ENCODE measurements around the gene SRC. TPM values are rescaled to one million over a fixed set of nuclear protein-coding genes. Genes with fewer than 3 reads are reported as not detected.

Gene SRC
- total RNA-seq, 2 donors from 2014 or later, result 25.9 to 35.3 TPM

- no peak for TF ChIP-seq POLR2A (IDR thresholded peaks at IDR 0.05)
- TF ChIP-seq CTCF (IDR thresholded peaks at IDR 0.05), result no peak
- WGBS, 2 donors, result 86 to 92% methylated on average over 21 to 25 of the region's 25 CpGs
- Histone ChIP-seq H3K27ac (no peak overlapping the region), H3K36me3 (replicated peaks in 1 of 2; ENCODE audit: insufficient read depth in 1 of 2, low read depth in 2 of 2) (peaks cover 4 to 11% of the 10 kb centered on the region in 2 donors), H3K4me3 (no peak overlapping the region), H3K4me1 (peaks cover 36% of the 10 kb centered on the region), H3K9me3 (no peaks in the 10 kb centered on the region), H3K27me3 (no peaks in the 10 kb centered on the region)
- intact Hi-C loops (cut with DNase I), result loop anchor here (5.0 kb wide), 1 partner anchor 36 kb away; the partner anchor contains the start of gene SRC
- ATAC-seq (no peak), DNase-seq (peak in 1 of 4 donors; percentile 23)
Measured at GRCh38 chr20:37383229-37383989, 37.5 kb downstream of the SRC start.

GRCh38 chr20:37384683-37385174 lies 38.8 kb downstream of the SRC start:
- intact Hi-C loops (cut with DNase I), result loop anchor here (5.0 kb wide), 2 partner anchors 37 to 112 kb away; partner anchors contain the start of gene SRC
- Histone ChIP-seq H3K9me3 (no peaks in the 10 kb centered on the region), H3K4me3 (no peak overlapping the region), H3K36me3 (replicated peaks in 1 of 2; ENCODE audit: insufficient read depth in 1 of 2, low read depth in 2 of 2) (peaks cover 4 to 11% of the 10 kb centered on the region in 2 donors), H3K4me1 (peaks cover 29% of the 10 kb centered on the region), H3K27ac (no peak overlapping the region), H3K27me3 (no peaks in the 10 kb centered on the region)
- DNase-seq (peak; percentile 34 to 58 (median 46)), ATAC-seq (peak; percentile 50)
- peak; percentile 65 to 84 (median 82) for TF ChIP-seq CTCF (IDR thresholded peaks at IDR 0.05)
- no peak for TF ChIP-seq POLR2A (IDR thresholded peaks at IDR 0.05)
- WGBS, 2 donors, result 21 to 29% methylated on average over 12 to 42 of the region's 42 CpGs

- WGBS, 2 donors, result 91 to 92% methylated on average over 14 to 17 of the region's 17 CpGs
- ATAC-seq, result no peak
- peaks cover 25% of the 10 kb centered on the region for H3K4me1 ChIP-seq
- DNase-seq, result no peak
- intact Hi-C loops (cut with DNase I), result loop anchor here (5.0 kb wide), 1 partner anchor 113 kb away; no protein-coding TSS in a partner anchor
- H3K9me3 ChIP-seq, result no peaks in the 10 kb centered on the region
- H3K27ac ChIP-seq, result no peak overlapping the region
- H3K36me3 ChIP-seq (replicated peaks in 1 of 2; ENCODE audit: insufficient read depth in 1 of 2, low read depth in 2 of 2), result peaks cover 4 to 11% of the 10 kb centered on the region in 2 donors
- H3K4me3 ChIP-seq, result no peak overlapping the region
- H3K27me3 ChIP-seq, result no peaks in the 10 kb centered on the region
- TF ChIP-seq POLR2A (IDR thresholded peaks at IDR 0.05) (no peak), CTCF (IDR thresholded peaks at IDR 0.05) (no peak)
Measured at GRCh38 chr20:37385176-37385575, 39.2 kb downstream of the SRC start.

GRCh38 chr20:37385659-37386504 lies 39.9 kb downstream of the SRC start:
- peaks cover 18% of the 10 kb centered on the region for H3K4me1 ChIP-seq
- no peak overlapping the region for H3K27ac ChIP-seq
- TF ChIP-seq CTCF (IDR thresholded peaks at IDR 0.05) (no peak), POLR2A (IDR thresholded peaks at IDR 0.05) (no peak)
- ATAC-seq (no peak), DNase-seq (peak in 1 of 4 donors; percentile 9)
- intact Hi-C loops (cut with DNase I), result loop anchor here (5.0 kb wide), 1 partner anchor 114 kb away; no protein-coding TSS in a partner anchor
- H3K4me3 ChIP-seq, result no peak overlapping the region
- peaks cover 4 to 14% of the 10 kb centered on the region in 2 donors for H3K36me3 ChIP-seq (replicated peaks in 1 of 2; ENCODE audit: insufficient read depth in 1 of 2, low read depth in 2 of 2)
- no peaks in the 10 kb centered on the region for H3K9me3 ChIP-seq
- WGBS, 2 donors, result 91 to 95% methylated on average over 13 to 24 of the region's 25 CpGs
- H3K27me3 ChIP-seq, result no peaks in the 10 kb centered on the region

Data from body of pancreas (tissue), 4 donors.